HepG2 (cell line): ENCODE data around the gene NDOR1. TPM values are rescaled to one million over a fixed set of nuclear protein-coding genes. Genes with fewer than 3 reads are reported as not detected.

Source experiments
- CHD2 ChIP-seq: IDR thresholded peaks from 2 replicates; pipeline ENCODE4 v1.6.1; 2011; ENCODE audit warnings: low read depth, low read length, improper control_type of control experiment
- CSRNP2 ChIP-seq: sonication (generic); formaldehyde crosslinking; conservative IDR thresholded peaks from 2 replicates; pipeline ENCODE4 v1.8.0; 2022; ENCODE audit warnings: low read depth, missing genetic modification reagents
- EED ChIP-seq: sonication (generic); formaldehyde crosslinking; IDR thresholded peaks from 2 replicates; pipeline ENCODE4 v1.5.0; 2020; ENCODE audit warnings: mild to moderate bottlenecking, missing genetic modification reagents
- FOXO1 ChIP-seq: sonication (generic); formaldehyde crosslinking; IDR thresholded peaks from 2 replicates; pipeline ENCODE4 v1.4.0; 2020; ENCODE audit warnings: missing genetic modification reagents
- GLI4 ChIP-seq: sonication (generic); formaldehyde crosslinking; IDR thresholded peaks from 2 replicates; pipeline ENCODE4 v1.5.1; 2020; ENCODE audit warnings: missing genetic modification reagents, mild to moderate bottlenecking, moderate library complexity, borderline replicate concordance
- HDAC6 ChIP-seq: fragments of 200-600 bp; sonication (generic); IDR thresholded peaks from 2 replicates; pipeline ENCODE4 v1.7.0; 2017; ENCODE audit warnings: mild to moderate bottlenecking, antibody characterized with exemption, low read length, low read depth
- HMG20A ChIP-seq: IDR thresholded peaks from 2 replicates; pipeline ENCODE4 v1.6.1; 2016; ENCODE audit warnings: borderline replicate concordance
- HOXA5 ChIP-seq: sonication (generic); formaldehyde crosslinking; IDR thresholded peaks from 2 replicates; pipeline ENCODE4 v1.4.0; 2020; ENCODE audit warnings: missing genetic modification reagents
- JUNB ChIP-seq: sonication (generic); formaldehyde crosslinking; IDR thresholded peaks from 2 replicates; pipeline ENCODE4 v1.8.0; 2022; ENCODE audit warnings: missing genetic modification reagents, mild to moderate bottlenecking, borderline replicate concordance
- NCOR1 ChIP-seq: fragments of 200-600 bp; sonication (generic); IDR thresholded peaks from 2 replicates; pipeline ENCODE4 v1.7.0; 2017; ENCODE audit warnings: antibody characterized with exemption, low read length, borderline replicate concordance
- NFKB2 ChIP-seq: sonication (generic); formaldehyde crosslinking; IDR thresholded peaks from 2 replicates; pipeline ENCODE4 v1.4.0; 2020; ENCODE audit warnings: missing genetic modification reagents, borderline replicate concordance
- SP1 ChIP-seq, 2 experiments: fragments of 450-650 bp in 1 of 2; sonication (generic) in 1 of 2; formaldehyde crosslinking in 1 of 2; IDR thresholded peaks; 2 replicates each; pipeline versions ENCODE4 v1.4.0 to v1.6.1; 2016 to 2020; ENCODE audit warnings: missing genetic modification reagents in 1 of 2
- SSRP1 ChIP-seq: IDR thresholded peaks from 2 replicates; pipeline ENCODE4 v1.6.1; 2016; ENCODE audit warnings: control low read depth
- ZBTB38 ChIP-seq: sonication (generic); formaldehyde crosslinking; IDR thresholded peaks from 2 replicates; pipeline ENCODE4 v1.5.1; 2020; ENCODE audit warnings: mild to moderate bottlenecking, missing genetic modification reagents
- ZBTB8A ChIP-seq: sonication (generic); formaldehyde crosslinking; IDR thresholded peaks from 2 replicates; pipeline ENCODE4 v1.4.0; 2020; ENCODE audit warnings: mild to moderate bottlenecking, low read depth, missing genetic modification reagents, borderline replicate concordance
- ZNF224 ChIP-seq: sonication (generic); formaldehyde crosslinking; IDR thresholded peaks from 2 replicates; pipeline ENCODE4 v1.5.0; 2020; ENCODE audit warnings: mild to moderate bottlenecking, missing genetic modification reagents
- ZNF256 ChIP-seq: sonication (generic); formaldehyde crosslinking; conservative IDR thresholded peaks from 2 replicates; pipeline ENCODE4 v1.4.0; 2020; ENCODE audit warnings: missing genetic modification reagents
- ZNF354B ChIP-seq: sonication (generic); formaldehyde crosslinking; IDR thresholded peaks from 2 replicates; pipeline ENCODE4 v1.8.0; 2022; ENCODE audit warnings: mild to moderate bottlenecking, missing genetic modification reagents
- ZNF543 ChIP-seq: sonication (generic); formaldehyde crosslinking; IDR thresholded peaks from 2 replicates; pipeline ENCODE4 v1.4.0; 2020; ENCODE audit warnings: mild to moderate bottlenecking, missing genetic modification reagents
- ZNF619 ChIP-seq: sonication (generic); formaldehyde crosslinking; IDR thresholded peaks from 2 replicates; pipeline ENCODE4 v1.4.0; 2020; ENCODE audit warnings: mild to moderate bottlenecking, missing genetic modification reagents
- ZNF7 ChIP-seq: IDR thresholded peaks from 2 replicates; pipeline ENCODE4 v1.6.1; 2016; ENCODE audit warnings: missing biosample characterization, missing genetic modification reagents
- ZNF768 ChIP-seq: sonication (generic); formaldehyde crosslinking; IDR thresholded peaks from 2 replicates; pipeline ENCODE4 v1.4.0; 2020; ENCODE audit warnings: missing genetic modification reagents
- polyA plus RNA-seq, 8 experiments: library from polyadenylated mRNA; depleted of rRNA in 3 of 8; stranded (reverse) in 7 of 8; unstranded in 1 of 8; fragments of >200 nt; fragmentation: Illumina TruSeq in 4 of 8; extraction: Trizol in 4 of 8; gene quantifications; 2 replicates each; pipeline versions ENCODE4 v1.2.1 to v1.2.3, GENCODE V29; 2011 to 2016; ENCODE audit warnings: low read depth in 4 of 8, missing spikeins in 1 of 8, mixed read lengths in 1 of 8; ENCODE audit not compliant: insufficient read depth in 1 of 8
- total RNA-seq, 5 experiments: library from RNA; depleted of rRNA; stranded (reverse); fragments of >200 nt; fragmentation: Illumina TruSeq; extraction: Trizol; gene quantifications; 2 replicates each; pipeline ENCODE4 v1.2.3, GENCODE V29; 2016; ENCODE audit warnings: low read depth in 1 of 5
- TF ChIP-seq, protein P1 (sequence below): sonication (generic); formaldehyde crosslinking; IDR thresholded peaks from 2 replicates; pipeline ENCODE4 v1.5.0; 2020; ENCODE audit warnings: missing genetic modification reagents
- TF ChIP-seq, protein P2 (sequence below): sonication (generic); formaldehyde crosslinking; IDR thresholded peaks from 2 replicates; pipeline ENCODE4 v1.4.0; 2020; ENCODE audit warnings: mild to moderate bottlenecking, missing genetic modification reagents
- TF ChIP-seq, protein P3 (sequence below): sonication (generic); IDR thresholded peaks from 2 replicates; pipeline ENCODE4 v1.6.1; 2016; ENCODE audit warnings: low read depth, borderline replicate concordance

The NDOR1 gene
- total and polyA plus RNA-seq, 2 of the 13 experiments (the other 11 are each of a cell fraction or from before 2014, with no cell fraction given) = 3.6 to 8.7 TPM

DNA sequence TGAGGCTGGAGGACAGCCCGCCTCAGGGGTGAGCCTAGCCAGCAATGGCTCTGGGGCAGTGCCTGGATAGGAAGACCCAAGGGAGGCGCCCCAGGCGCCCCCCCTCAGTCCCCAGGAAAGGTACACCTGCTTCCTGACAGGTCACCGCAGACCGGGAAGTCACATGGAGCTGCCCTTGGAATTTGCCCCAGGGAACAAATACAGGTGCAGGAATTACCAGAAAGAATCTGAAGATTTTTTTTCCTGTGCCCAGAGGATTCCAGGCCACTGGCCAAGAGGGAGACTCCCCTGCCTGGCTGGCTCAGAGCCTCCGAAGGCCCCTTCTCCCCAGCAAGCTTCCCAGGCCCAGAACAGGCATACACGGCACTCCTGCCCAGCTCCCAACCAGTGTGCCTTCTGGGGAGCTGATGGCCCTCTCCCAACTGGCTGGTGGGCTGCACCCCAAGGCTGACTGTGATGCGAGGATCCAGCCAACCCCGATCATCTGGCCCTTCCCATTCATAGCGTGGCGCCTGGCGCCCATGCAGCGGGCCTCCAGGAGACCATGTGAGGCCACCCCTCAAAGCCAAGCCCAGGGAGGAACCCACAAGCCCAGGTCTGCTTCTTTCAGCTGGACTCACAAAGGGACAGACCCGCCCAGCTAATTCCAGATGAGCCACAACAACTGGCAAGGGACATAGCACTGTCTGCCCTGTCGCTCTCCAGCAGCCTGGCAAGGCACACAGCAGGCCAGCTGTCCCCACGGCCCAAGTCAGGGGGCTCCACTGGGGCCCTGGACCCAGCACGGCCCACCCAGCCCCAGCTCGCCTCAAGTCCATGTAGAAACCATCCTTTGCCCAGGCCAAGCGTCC, 7.2 kb upstream of the NDOR1 start (continued):
- TF ChIP-seq HMG20A (no peak), HOXA5 (CRISPR knock-in tag) (no peak), NFKB2 (CRISPR knock-in tag) (no peak), ZNF7 (CRISPR knock-in tag) (no peak), SSRP1 (no peak), CSRNP2 (CRISPR knock-in tag) (no peak), EED (no peak), GLI4 (CRISPR knock-in tag) (no peak), ZNF354B (no peak), JUNB (CRISPR knock-in tag) (no peak), ZBTB8A (no peak), ZBTB38 (CRISPR knock-in tag) (no peak), ZNF543 (CRISPR knock-in tag) (no peak), CHD2 (no peak), ZNF224 (CRISPR knock-in tag) (no peak), ZNF619 (CRISPR knock-in tag) (no peak), NCOR1 (no peak), SP1 (IDR thresholded peaks at IDR 0.05) (no peak), SP1 (CRISPR knock-in tag; IDR thresholded peaks at IDR 0.05) (no peak), HDAC6 (no peak), ZNF256 (CRISPR knock-in tag) (no peak), ZNF768 (CRISPR knock-in tag) (no peak), FOXO1 (CRISPR knock-in tag) (no peak)
- TF ChIP-seq, protein P1, sequence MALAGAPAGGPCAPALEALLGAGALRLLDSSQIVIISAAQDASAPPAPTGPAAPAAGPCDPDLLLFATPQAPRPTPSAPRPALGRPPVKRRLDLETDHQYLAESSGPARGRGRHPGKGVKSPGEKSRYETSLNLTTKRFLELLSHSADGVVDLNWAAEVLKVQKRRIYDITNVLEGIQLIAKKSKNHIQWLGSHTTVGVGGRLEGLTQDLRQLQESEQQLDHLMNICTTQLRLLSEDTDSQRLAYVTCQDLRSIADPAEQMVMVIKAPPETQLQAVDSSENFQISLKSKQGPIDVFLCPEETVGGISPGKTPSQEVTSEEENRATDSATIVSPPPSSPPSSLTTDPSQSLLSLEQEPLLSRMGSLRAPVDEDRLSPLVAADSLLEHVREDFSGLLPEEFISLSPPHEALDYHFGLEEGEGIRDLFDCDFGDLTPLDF (CRISPR knock-in tag) = no peak
- TF ChIP-seq, protein P2, sequence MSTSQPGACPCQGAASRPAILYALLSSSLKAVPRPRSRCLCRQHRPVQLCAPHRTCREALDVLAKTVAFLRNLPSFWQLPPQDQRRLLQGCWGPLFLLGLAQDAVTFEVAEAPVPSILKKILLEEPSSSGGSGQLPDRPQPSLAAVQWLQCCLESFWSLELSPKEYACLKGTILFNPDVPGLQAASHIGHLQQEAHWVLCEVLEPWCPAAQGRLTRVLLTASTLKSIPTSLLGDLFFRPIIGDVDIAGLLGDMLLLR (CRISPR knock-in tag) = no peak
- TF ChIP-seq, protein P3, sequence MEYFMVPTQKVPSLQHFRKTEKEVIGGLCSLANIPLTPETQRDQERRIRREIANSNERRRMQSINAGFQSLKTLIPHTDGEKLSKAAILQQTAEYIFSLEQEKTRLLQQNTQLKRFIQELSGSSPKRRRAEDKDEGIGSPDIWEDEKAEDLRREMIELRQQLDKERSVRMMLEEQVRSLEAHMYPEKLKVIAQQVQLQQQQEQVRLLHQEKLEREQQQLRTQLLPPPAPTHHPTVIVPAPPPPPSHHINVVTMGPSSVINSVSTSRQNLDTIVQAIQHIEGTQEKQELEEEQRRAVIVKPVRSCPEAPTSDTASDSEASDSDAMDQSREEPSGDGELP = peak; percentile 44; the same call in 1 of the 2 replicates
